B cell (primary cell): ENCODE results near the gene PBLD. TPM values are rescaled to one million over a fixed set of nuclear protein-coding genes. Genes with fewer than 3 reads are reported as not detected.

Experiments
- ATAC-seq: fragments of 200-7000 bp; cut with Tn5 transposase; one replicate; pipeline ENCODE4 v1.10.0; 2021; ENCODE audit warnings: low read depth, mild to moderate bottlenecking, moderate number of reproducible peaks, moderate library complexity
- CTCF ChIA-PET: fragments of 350-600 bp; sonication (Branson Sonifier 250); formaldehyde crosslinking; loops from one replicate; lab custom pipeline; 2021; ENCODE audit warnings: antibody characterized with exemption, inconsistent platforms; lab: Charles Lee
- POLR2A ChIA-PET: fragments of 350-600 bp; sonication (Branson Sonifier 250); formaldehyde crosslinking; loops from one replicate; lab custom pipeline; 2021; ENCODE audit warnings: antibody characterized with exemption; lab: Charles Lee
- DNase-seq: peaks from one replicate; pipeline ENCODE4 v3.0.0; 2013
- H2AFZ ChIP-seq: 2 replicates; pipeline ENCODE4 v1.6.1; 2012; ENCODE audit warnings: mild to moderate bottlenecking, low read depth, low read length; ENCODE audit not compliant: insufficient read depth, poor library complexity, severe bottlenecking
- H3K27ac ChIP-seq, 2 donors: 1 replicate in 1 of 2; 2 replicates in 1 of 2; pipeline ENCODE4 v1.5.1; 2012 to 2013; ENCODE audit warnings: low read length in 2 of 2, mild to moderate bottlenecking in 2 of 2, moderate library complexity in 1 of 2
- H3K27me3 ChIP-seq, 4 experiments: fragments of 200-600 bp in 1 of 4; sonication (generic) in 1 of 4; replicated peaks in 1 of 4; 1 replicate in 2 of 4; 2 replicates in 2 of 4; pipeline versions ENCODE4 v1.6.1 to v1.7.0; 2013 to 2016; ENCODE audit warnings: low read length in 3 of 4, mild to moderate bottlenecking in 2 of 4, mixed read lengths in 1 of 4, moderate library complexity in 1 of 4; ENCODE audit not compliant: insufficient read depth in 4 of 4, control insufficient read depth in 3 of 4; ENCODE audit errors: control extremely low read depth in 1 of 4
- H3K36me3 ChIP-seq, 2 experiments: replicated peaks in 1 of 2; 1 replicate in 1 of 2; 2 replicates in 1 of 2; pipeline versions ENCODE4 v1.6.1 to v1.7.1; 2013; ENCODE audit warnings: low read length in 1 of 2; ENCODE audit not compliant: insufficient read depth in 2 of 2, control insufficient read depth in 1 of 2; ENCODE audit errors: control extremely low read depth in 1 of 2, extremely low read depth in 1 of 2
- H3K4me1 ChIP-seq, 2 donors: fragments of 200-600 bp in 1 of 2; sonication (generic) in 1 of 2; 1 replicate in 1 of 2; 2 replicates in 1 of 2; pipeline versions ENCODE4 v1.5.1 to v1.6.1; 2013 to 2017; ENCODE audit warnings: low read length in 2 of 2; ENCODE audit not compliant: control insufficient read depth in 2 of 2, insufficient read depth in 2 of 2
- H3K4me2 ChIP-seq: replicated peaks from 2 replicates; pipeline ENCODE3; 2012; ENCODE audit warnings: mild to moderate bottlenecking, low read depth, low read length; ENCODE audit not compliant: poor library complexity, severe bottlenecking
- H3K4me3 ChIP-seq, 5 experiments: fragments of 200-600 bp in 1 of 5; sonication (generic) in 1 of 5; 1 replicate in 3 of 5; 2 replicates in 2 of 5; pipeline versions ENCODE4 v1.5.1 to v1.7.0; 2011 to 2016; ENCODE audit warnings: low read length in 4 of 5, mild to moderate bottlenecking in 4 of 5, low read depth in 2 of 5, control low read depth in 1 of 5, moderate library complexity in 1 of 5; ENCODE audit not compliant: insufficient read depth in 1 of 5; ENCODE audit errors: control extremely low read depth in 1 of 5, extremely low read depth in 1 of 5
- H3K79me2 ChIP-seq: fragments of 200-600 bp; sonication (generic); one replicate; pipeline ENCODE4 v1.6.0; 2016; ENCODE audit warnings: low read length; ENCODE audit not compliant: control insufficient read depth, insufficient read depth
- H3K9ac ChIP-seq: fragments of 200-600 bp; sonication (generic); 2 replicates; pipeline ENCODE4 v1.6.1; 2017; ENCODE audit warnings: mild to moderate bottlenecking, low read length, moderate library complexity
- H3K9me3 ChIP-seq, 3 donors: one replicate each; pipeline versions ENCODE4 v1.6.1 to v1.7.1; 2013; ENCODE audit warnings: low read length in 2 of 3; ENCODE audit not compliant: control insufficient read depth in 2 of 3, insufficient read depth in 1 of 3; ENCODE audit errors: control extremely low read depth in 1 of 3
- H4K20me1 ChIP-seq: 2 replicates; pipeline ENCODE4 v1.6.0; 2012; ENCODE audit warnings: mild to moderate bottlenecking, low read length; ENCODE audit not compliant: insufficient read depth, control insufficient read depth, poor library complexity, severe bottlenecking
- H3K27ac Mint-ChIP-seq: one replicate; pipeline ENCODE4 v1.8.0; 2021; ENCODE audit warnings: mixed read lengths
- H3K27me3 Mint-ChIP-seq: one replicate; pipeline ENCODE4 v1.8.0; 2021; ENCODE audit warnings: mixed read lengths
- H3K4me1 Mint-ChIP-seq: one replicate; pipeline ENCODE4 v1.8.0; 2021; ENCODE audit warnings: mixed read lengths
- H3K4me3 Mint-ChIP-seq: one replicate; pipeline ENCODE4 v1.8.0; 2021; ENCODE audit warnings: mixed read lengths
- H3K9me3 Mint-ChIP-seq: one replicate; pipeline ENCODE4 v1.8.0; 2022; ENCODE audit warnings: mixed read lengths; ENCODE audit not compliant: insufficient read depth
- CTCF ChIP-seq: fragments of 200-600 bp; IDR thresholded peaks from one replicate; pipeline ENCODE4 v1.8.0; 2022; ENCODE audit warnings: antibody characterized with exemption, mild to moderate bottlenecking
- EZH2 ChIP-seq: IDR thresholded peaks from 2 replicates; pipeline ENCODE4 v1.6.1; 2012; ENCODE audit warnings: borderline replicate concordance, low read depth, mild to moderate bottlenecking, moderate library complexity, low read length; ENCODE audit not compliant: insufficient read depth, poor library complexity, severe bottlenecking
- WGBS: methylation state at CpG from one replicate; pipeline ENCODE4 v1.1.5; 2013; ENCODE audit warnings: missing lambda C conversion rate; ENCODE audit not compliant: insufficient coverage; 5-methylcytosine and 5-hydroxymethylcytosine counted together
- intact Hi-C: fragments of 100-400 bp; cut with micrococcal nuclease; formaldehyde crosslinking; loops from one replicate; pipeline ENCODE4 v1.10.0; 2022
- polyA plus RNA-seq: library from polyadenylated mRNA; depleted of rRNA; stranded (reverse); fragments of >200 nt; gene quantifications from 2 replicates; pipeline ENCODE4 v1.2.3, GENCODE V29; 2012
- total RNA-seq, 2 donors: library from RNA; stranded (reverse); fragments of 120-200 nt in 1 of 2; gene quantifications; 1 replicate in 1 of 2; 2 replicates in 1 of 2; pipeline versions ENCODE4 v1.2.3 to v1.2.4, GENCODE V29; 2013 to 2022

Gene PBLD
- total and polyA plus RNA-seq, 2 donors (not counting 1 experiment from before 2014, with no cell fraction given) = 0.40 to 4.7 TPM

GRCh38 chr10:68302503-68302823, 30.3 kb downstream of the PBLD start:
- Histone ChIP-seq H3K4me2 (no peak overlapping the region), H3K27ac (no peak overlapping the region), H3K4me3 (no peak overlapping the region), H3K36me3 (no peaks in the 10 kb centered on the region), H3K4me1 (peaks cover 24 to 26% of the 10 kb centered on the region in 2 donors), H4K20me1 (no peaks in the 10 kb centered on the region), H3K27me3 (no peaks in the 10 kb centered on the region), H3K79me2 (no peaks in the 10 kb centered on the region), H3K9me3 (no peaks in the 10 kb centered on the region), H3K9ac (no peak overlapping the region), H2AFZ (peak overlapping the region; percentile 18)
- CTCF ChIA-PET = interaction anchor here (0.6 to 6.4 kb wide), 37 partner anchors 9 to 636 kb away, joined by 3 to 224 read pairs (median 5); partner anchors contain the start of genes ATOH7, HNRNPH3, PBLD and RUFY2
- Mint-ChIP-seq H3K4me3 (peak overlapping the region; percentile 75), H3K27me3 (no peaks in the 10 kb centered on the region), H3K27ac (peak overlapping the region; percentile 76), H3K4me1 (peaks cover 26% of the 10 kb centered on the region), H3K9me3 (no peaks in the 10 kb centered on the region)
- TF ChIP-seq CTCF (peak; percentile 5), EZH2 (no peak)
- ATAC-seq (no peak), DNase-seq (no peak)
- intact Hi-C loops = loop anchor here (1.0 to 5.0 kb wide), 5 partner anchors 70 to 514 kb away; partner anchors contain the start of gene ATOH7
- no CpG with 5 or more reads among the region's 2 CpGs for WGBS
- POLR2A ChIA-PET = interaction anchor here (1.4 to 2.1 kb wide), 2 partner anchors 29 to 228 kb away, joined by 4 to 6 read pairs; partner anchors contain the start of genes HERC4 and HNRNPH3

- peak; percentile 68 for DNase-seq
- Histone ChIP-seq H3K36me3 (no peaks in the 10 kb centered on the region), H3K27ac (no peak overlapping the region), H3K4me1 (peaks cover 24 to 26% of the 10 kb centered on the region in 2 donors), H3K27me3 (no peaks in the 10 kb centered on the region), H3K9ac (no peak overlapping the region), H3K4me3 (no peak overlapping the region), H2AFZ (peak overlapping the region; percentile 57), H3K4me2 (peak overlapping the region; percentile 70), H3K79me2 (no peaks in the 10 kb centered on the region), H4K20me1 (no peaks in the 10 kb centered on the region), H3K9me3 (no peaks in the 10 kb centered on the region)
- H3K9me3 Mint-ChIP-seq = no peaks in the 10 kb centered on the region
- POLR2A ChIA-PET = interaction anchor here (1.4 to 2.1 kb wide), 2 partner anchors 30 to 227 kb away, joined by 4 to 6 read pairs; partner anchors contain the start of genes HERC4 and HNRNPH3
- CTCF ChIA-PET = interaction anchor here (0.6 to 6.4 kb wide), 55 partner anchors 8 to 635 kb away, joined by 3 to 224 read pairs (median 5); partner anchors contain the start of genes ATOH7, HNRNPH3, PBLD and RUFY2
- TF ChIP-seq CTCF (peak; percentile 74), EZH2 (no peak)
- ATAC-seq = peak; percentile 64
- intact Hi-C loops = loop anchor here (1.0 to 5.0 kb wide), 7 partner anchors 31 to 603 kb away; partner anchors contain the start of genes ATOH7, HNRNPH3 and PBLD
- H3K4me1 Mint-ChIP-seq = peaks cover 30% of the 10 kb centered on the region
- WGBS = 20% methylated on average over 4 of the region's 6 CpGs
- peak overlapping the region; percentile 75 for H3K4me3 Mint-ChIP-seq
- no peaks in the 10 kb centered on the region for H3K27me3 Mint-ChIP-seq
- H3K27ac Mint-ChIP-seq = peak overlapping the region; percentile 91
These were observed 30.8 kb downstream of the PBLD start for GRCh38 chr10:68301790-68302502.
